Fibroblast of lung (primary cell): Measurements from ENCODE around the gene TMEM236. TPM values are rescaled to one million over a fixed set of nuclear protein-coding genes. Genes with fewer than 3 reads are reported as not detected.

Source experiments
- DNase-seq, 2 donors: peaks; one replicate each; pipeline versions ENCODE4 v3.0.0 to v3.0.0-alpha.2; 2010; ENCODE audit warnings: low read depth in 2 of 2
- H2AFZ ChIP-seq: 2 replicates; pipeline ENCODE4 v1.5.1; 2012; ENCODE audit warnings: low read length, control low read depth, inconsistent platforms
- H3K27ac ChIP-seq: 2 replicates; pipeline ENCODE4 v1.5.1; 2011; ENCODE audit warnings: low read length, control low read depth; ENCODE audit not compliant: insufficient read depth
- H3K27me3 ChIP-seq: 2 replicates; pipeline ENCODE4 v1.5.1; 2011; ENCODE audit warnings: mild to moderate bottlenecking, low read length; ENCODE audit not compliant: control insufficient read depth, insufficient read depth
- H3K36me3 ChIP-seq: 2 replicates; pipeline ENCODE4 v1.5.1; 2011; ENCODE audit warnings: low read length; ENCODE audit not compliant: control insufficient read depth, insufficient read depth
- H3K4me1 ChIP-seq: 2 replicates; pipeline ENCODE4 v1.5.1; 2011; ENCODE audit warnings: low read length; ENCODE audit not compliant: control insufficient read depth, insufficient read depth; ENCODE audit errors: extremely low read depth
- H3K4me2 ChIP-seq: 2 replicates; pipeline ENCODE4 v1.5.1; 2011; ENCODE audit warnings: low read length, control low read depth; ENCODE audit not compliant: insufficient read depth; ENCODE audit errors: extremely low read depth
- H3K4me3 ChIP-seq, 4 experiments: fragments of 200-600 bp in 1 of 4; sonication (generic) in 1 of 4; replicated peaks in 1 of 4; 2 replicates each; pipeline ENCODE4 v1.5.1; 2011 to 2016; ENCODE audit warnings: low read length in 4 of 4, low read depth in 3 of 4, mild to moderate bottlenecking in 3 of 4, control low read depth in 2 of 4, inconsistent platforms in 1 of 4, mixed read lengths in 1 of 4; ENCODE audit not compliant: insufficient read depth in 1 of 4; ENCODE audit errors: control extremely low read depth in 1 of 4
- H3K79me2 ChIP-seq: 2 replicates; pipeline ENCODE4 v1.5.1; 2012; ENCODE audit warnings: mild to moderate bottlenecking, low read length, inconsistent platforms; ENCODE audit not compliant: control insufficient read depth, insufficient read depth
- H3K9ac ChIP-seq: 2 replicates; pipeline ENCODE4 v1.5.1; 2011; ENCODE audit warnings: mild to moderate bottlenecking, low read length, control low read depth; ENCODE audit not compliant: insufficient read depth
- H3K9me3 ChIP-seq: 2 replicates; pipeline ENCODE4 v1.5.1; 2012; ENCODE audit warnings: low read depth, low read length; ENCODE audit not compliant: control insufficient read depth, insufficient read depth
- H4K20me1 ChIP-seq: 2 replicates; pipeline ENCODE4 v1.5.1; 2011; ENCODE audit warnings: low read length; ENCODE audit not compliant: control insufficient read depth, insufficient read depth; ENCODE audit errors: extremely low read depth
- CTCF ChIP-seq, 2 donors: IDR thresholded peaks in 1 of 2; conservative IDR thresholded peaks in 1 of 2; 1 replicate in 1 of 2; 2 replicates in 1 of 2; pipeline ENCODE4 v1.5.1; 2011 to 2012; ENCODE audit warnings: low read length in 2 of 2, control low read depth in 1 of 2, inconsistent platforms in 1 of 2, low read depth in 1 of 2, mild to moderate bottlenecking in 1 of 2
- EZH2 ChIP-seq: IDR thresholded peaks from 2 replicates; pipeline ENCODE4 v1.5.1; 2012; ENCODE audit warnings: low read length, control low read depth, mild to moderate bottlenecking; ENCODE audit errors: missing control alignments
- polyA plus RNA-seq, 2 donors: library from polyadenylated mRNA; depleted of rRNA in 1 of 2; stranded (reverse) in 1 of 2; unstranded in 1 of 2; fragments of >200 nt; gene quantifications; 2 replicates each; pipeline ENCODE4 v1.2.1, GENCODE V29; 2011 to 2012; ENCODE audit warnings: missing spikeins in 1 of 2
- total RNA-seq: library from RNA; depleted of rRNA; stranded (reverse); fragments of >200 nt; gene quantifications from 2 replicates; pipeline ENCODE4 v1.2.1, GENCODE V29; 2014

The TMEM236 gene
- total and polyA plus RNA-seq, 2 donors (not counting 1 experiment from before 2014, with no cell fraction given) = 0.03 to 0.17 TPM

- H3K27ac ChIP-seq = no peak overlapping the region
- H3K36me3 ChIP-seq = no peaks in the 10 kb centered on the region
- H3K4me3 ChIP-seq = no peak overlapping the region
- no peak overlapping the region for H2AFZ ChIP-seq
- no peak overlapping the region for H3K4me2 ChIP-seq
- no peaks in the 10 kb centered on the region for H4K20me1 ChIP-seq
- no peak for DNase-seq
- no peaks in the 10 kb centered on the region for H3K9me3 ChIP-seq
- no peaks in the 10 kb centered on the region for H3K27me3 ChIP-seq
- H3K9ac ChIP-seq = no peak overlapping the region
- H3K4me1 ChIP-seq = no peaks in the 10 kb centered on the region
- H3K79me2 ChIP-seq = no peaks in the 10 kb centered on the region
- TF ChIP-seq CTCF (conservative IDR thresholded peaks at IDR 0.05 in 1 of 2, IDR thresholded peaks at IDR 0.05 in 1 of 2; ENCODE audit: low read depth in 1 of 2, low read length in 2 of 2) = no peak
- no peak for TF ChIP-seq EZH2
These were observed 7.6 kb upstream of the TMEM236 start for GRCh38 chr10:17744341-17744861.

- Histone ChIP-seq H3K27ac (no peak overlapping the region), H3K27me3 (no peaks in the 10 kb centered on the region), H3K36me3 (no peaks in the 10 kb centered on the region), H3K9ac (no peak overlapping the region), H3K4me3 (no peak overlapping the region), H4K20me1 (no peaks in the 10 kb centered on the region), H3K4me1 (no peaks in the 10 kb centered on the region), H3K79me2 (no peaks in the 10 kb centered on the region), H2AFZ (no peak overlapping the region), H3K4me2 (no peak overlapping the region), H3K9me3 (no peaks in the 10 kb centered on the region)
- TF ChIP-seq CTCF (conservative IDR thresholded peaks at IDR 0.05 in 1 of 2, IDR thresholded peaks at IDR 0.05 in 1 of 2; ENCODE audit: low read depth in 1 of 2, low read length in 2 of 2) (no peak), EZH2 (no peak)
- DNase-seq = peak; percentile 14 to 17
These were observed 4.0 kb upstream of the TMEM236 start for GRCh38 chr10:17747883-17748550.

- no peak for DNase-seq
- Histone ChIP-seq H3K4me2 (no peak overlapping the region), H3K36me3 (no peaks in the 10 kb centered on the region), H3K9me3 (no peaks in the 10 kb centered on the region), H2AFZ (no peak overlapping the region), H3K27me3 (no peaks in the 10 kb centered on the region), H3K27ac (no peak overlapping the region), H3K4me3 (no peak overlapping the region), H3K4me1 (no peaks in the 10 kb centered on the region), H4K20me1 (no peaks in the 10 kb centered on the region), H3K9ac (no peak overlapping the region), H3K79me2 (no peaks in the 10 kb centered on the region)
- TF ChIP-seq CTCF (conservative IDR thresholded peaks at IDR 0.05 in 1 of 2, IDR thresholded peaks at IDR 0.05 in 1 of 2; ENCODE audit: low read depth in 1 of 2, low read length in 2 of 2) (no peak), EZH2 (no peak)
These were observed 2.1 kb upstream of the TMEM236 start for GRCh38 chr10:17749890-17750289.
